Retinal pigment epithelial cell (primary cell): ENCODE measurements around the gene U2AF2.

Experiments used
- DNase-seq: peaks from one replicate; pipeline ENCODE4 v3.0.0-alpha.2; 2010; ENCODE audit warnings: low read depth
- H3K4me3 ChIP-seq: 2 replicates; pipeline ENCODE4 v1.5.1; 2011; ENCODE audit warnings: mild to moderate bottlenecking, low read length, control low read depth, moderate library complexity
- CTCF ChIP-seq: conservative IDR thresholded peaks from 2 replicates; pipeline ENCODE4 v1.5.1; 2011; ENCODE audit warnings: low read depth, low read length, control low read depth, inconsistent platforms

Gene U2AF2

GRCh38 chr19:55640043-55640576 lies 14.7 kb upstream of the U2AF2 start:
- peak overlapping the region; percentile 76 for H3K4me3 ChIP-seq
- DNase-seq = peak; percentile 41
- TF ChIP-seq CTCF = peak; percentile 63

DNA sequence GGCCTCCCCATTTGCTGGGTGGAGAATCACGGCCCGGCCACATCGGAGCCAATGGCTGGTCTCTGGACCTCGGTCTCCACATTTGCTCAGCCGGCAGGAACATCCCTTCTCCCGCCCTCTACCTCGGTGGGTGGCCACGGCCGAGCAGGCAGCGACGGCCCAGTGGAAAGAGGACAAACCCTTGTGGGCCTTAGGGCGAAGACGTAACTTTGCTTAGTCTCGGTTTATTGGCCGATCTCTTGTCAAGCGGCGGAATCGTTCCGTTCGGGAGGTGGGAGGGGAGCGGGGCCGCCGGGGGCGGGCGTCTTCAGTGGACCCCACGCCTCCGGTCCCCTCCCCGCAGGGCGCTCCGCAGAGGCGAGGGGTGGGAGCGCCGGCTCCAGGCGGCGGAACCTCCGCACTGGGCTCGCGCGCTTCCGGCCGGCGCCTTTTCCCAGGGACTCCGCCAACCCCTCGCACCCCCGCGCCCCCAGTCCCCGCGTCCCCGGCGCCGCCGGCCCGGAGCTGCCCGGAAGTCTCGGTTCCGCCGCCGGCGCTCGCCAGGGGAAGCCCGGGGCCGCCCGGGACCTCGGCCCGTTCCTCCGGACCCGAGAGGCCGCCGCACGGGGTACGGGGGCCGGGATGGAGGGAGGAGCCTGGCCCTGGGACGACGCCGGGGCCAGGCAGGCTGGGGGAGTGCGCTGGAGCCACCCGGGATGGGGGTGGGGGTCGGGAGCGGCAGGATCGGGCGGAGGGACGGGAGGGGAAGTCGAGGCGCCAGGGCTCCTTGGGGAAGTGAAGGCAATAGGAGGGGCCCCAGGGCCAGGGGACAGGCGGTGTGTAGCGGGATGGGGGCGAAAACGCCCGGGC lies 14.0 kb upstream of the U2AF2 start, which contains the start of gene ZNF580:
ZNF580 (plus strand) TSS at position 426 of the 849 bp plus-strand sequence. CDS start 1,507 bp downstream, outside the sequence.
- peak within 1 kb of the TSS; percentile 76 for H3K4me3 ChIP-seq
- no peak for TF ChIP-seq CTCF
- DNase-seq = no peak

- no peak for TF ChIP-seq CTCF
- no peak for DNase-seq
- peak overlapping the region; percentile 76 for H3K4me3 ChIP-seq
Observed at GRCh38 chr19:55641426-55642152, 13.2 kb upstream of the U2AF2 start.

DNA sequence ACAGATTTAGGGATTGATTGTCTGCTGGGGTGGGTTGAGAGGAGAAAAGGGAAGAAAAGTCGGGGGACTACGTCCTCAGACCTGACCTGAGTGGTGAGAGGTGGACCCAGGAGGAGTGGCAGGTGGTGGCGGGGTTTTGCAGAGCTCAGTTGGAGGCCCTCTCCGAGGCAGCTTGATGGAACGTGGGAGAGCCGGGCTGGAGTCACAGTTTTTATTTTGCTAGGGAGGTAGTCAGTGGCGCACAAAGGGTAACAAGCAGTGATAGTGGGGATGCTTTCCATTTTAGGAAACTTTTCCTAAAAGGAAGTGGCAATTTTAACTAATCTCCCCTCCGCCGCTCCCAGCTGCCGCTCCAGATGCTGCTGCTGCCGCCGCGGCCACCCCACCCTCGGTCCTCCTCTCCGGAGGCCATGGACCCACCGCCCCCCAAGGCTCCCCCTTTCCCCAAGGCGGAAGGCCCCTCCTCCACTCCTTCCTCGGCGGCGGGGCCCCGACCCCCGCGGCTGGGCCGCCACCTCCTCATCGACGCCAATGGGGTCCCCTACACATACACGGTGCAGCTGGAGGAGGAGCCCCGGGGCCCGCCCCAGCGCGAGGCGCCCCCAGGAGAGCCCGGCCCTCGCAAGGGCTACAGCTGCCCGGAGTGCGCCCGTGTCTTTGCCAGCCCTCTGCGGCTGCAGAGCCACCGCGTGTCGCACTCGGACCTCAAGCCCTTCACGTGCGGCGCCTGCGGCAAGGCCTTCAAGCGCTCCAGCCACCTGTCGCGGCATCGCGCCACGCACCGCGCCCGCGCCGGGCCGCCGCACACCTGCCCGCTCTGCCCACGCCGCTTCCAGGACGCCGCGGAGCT lies 12.5 kb upstream of the U2AF2 start:
- TF ChIP-seq CTCF = no peak
- peak overlapping the region; percentile 79 for H3K4me3 ChIP-seq
- DNase-seq = no peak

- no peak for TF ChIP-seq CTCF
- peak within 1 kb of the TSS; percentile 79 for H3K4me3 ChIP-seq
- DNase-seq = no peak
Observed at GRCh38 chr19:55643003-55643886, 11.6 kb upstream of the U2AF2 start, which contains the start of gene ZNF581. TSS of gene ZNF581 (plus strand) at chr19:55643649. CDS start at chr19:55644572, 923 bp downstream.

DNA sequence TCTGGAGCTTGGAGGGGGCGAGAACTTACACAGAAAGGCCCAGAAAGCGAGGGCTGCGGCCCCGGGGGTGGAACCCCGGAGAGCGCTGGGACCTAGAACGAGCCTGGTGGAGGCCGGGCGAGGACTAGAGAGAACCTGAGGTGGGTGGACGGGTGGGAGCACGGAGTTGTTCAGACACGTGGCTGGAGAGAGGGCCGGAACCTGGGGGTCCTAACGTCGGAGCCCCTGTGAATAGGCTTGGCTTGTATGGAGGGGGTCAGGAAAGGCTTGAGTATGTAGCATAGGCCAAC lies 11.0 kb upstream of the U2AF2 start:
- peak overlapping the region; percentile 79 for H3K4me3 ChIP-seq
- no peak for DNase-seq
- TF ChIP-seq CTCF = no peak
